ENCODE measurements around the gene PPP1R14B. TPM values are rescaled to one million over a fixed set of nuclear protein-coding genes. Genes with fewer than 3 reads are reported as not detected.
A peak's percentile ranks its signal among the peaks of the same experiment; 100 is the strongest.

The PPP1R14B gene
- total RNA-seq, 1 experiment from 2014 or later: 435 TPM

- H3F3A ChIP-seq (ENCODE audit: insufficient read depth, low read depth): peaks cover 70% of the 10 kb centered on the region
- H3K4me3 ChIP-seq: no peak overlapping the region
- CTCF ChIA-PET: no interaction called here
- no peaks in the 10 kb centered on the region for H3K9me2 ChIP-seq (ENCODE audit: insufficient read depth)
- no peak overlapping the region for H3K27ac ChIP-seq
- H3K36me3 ChIP-seq (ENCODE audit: low read depth): peaks cover 10% of the 10 kb centered on the region; the same call in 1 of the 2 replicates
- H4K20me1 ChIP-seq (ENCODE audit: insufficient read depth): 0 out of 2 replicates have a peak, but pooled peaks cover 5% of the 10 kb centered on the region
- TF ChIP-seq, protein P1, sequence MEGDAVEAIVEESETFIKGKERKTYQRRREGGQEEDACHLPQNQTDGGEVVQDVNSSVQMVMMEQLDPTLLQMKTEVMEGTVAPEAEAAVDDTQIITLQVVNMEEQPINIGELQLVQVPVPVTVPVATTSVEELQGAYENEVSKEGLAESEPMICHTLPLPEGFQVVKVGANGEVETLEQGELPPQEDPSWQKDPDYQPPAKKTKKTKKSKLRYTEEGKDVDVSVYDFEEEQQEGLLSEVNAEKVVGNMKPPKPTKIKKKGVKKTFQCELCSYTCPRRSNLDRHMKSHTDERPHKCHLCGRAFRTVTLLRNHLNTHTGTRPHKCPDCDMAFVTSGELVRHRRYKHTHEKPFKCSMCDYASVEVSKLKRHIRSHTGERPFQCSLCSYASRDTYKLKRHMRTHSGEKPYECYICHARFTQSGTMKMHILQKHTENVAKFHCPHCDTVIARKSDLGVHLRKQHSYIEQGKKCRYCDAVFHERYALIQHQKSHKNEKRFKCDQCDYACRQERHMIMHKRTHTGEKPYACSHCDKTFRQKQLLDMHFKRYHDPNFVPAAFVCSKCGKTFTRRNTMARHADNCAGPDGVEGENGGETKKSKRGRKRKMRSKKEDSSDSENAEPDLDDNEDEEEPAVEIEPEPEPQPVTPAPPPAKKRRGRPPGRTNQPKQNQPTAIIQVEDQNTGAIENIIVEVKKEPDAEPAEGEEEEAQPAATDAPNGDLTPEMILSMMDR (conservative IDR thresholded peaks at IDR 0.05): no peak
- TF ChIP-seq EZH2 (IDR thresholded peaks at IDR 0.05; ENCODE audit: low read depth): no peak
- H2AFZ ChIP-seq: no peak overlapping the region
- H3K9me3 ChIP-seq (ENCODE audit: insufficient read depth, low read depth): no peaks in the 10 kb centered on the region
- peak overlapping the region; percentile 27; the same call in 1 of the 2 replicates for H3K4me2 ChIP-seq
- intact Hi-C loops (cut with micrococcal nuclease; ENCODE audit: unreplicated experiment): no loop called here
- H3K79me2 ChIP-seq (ENCODE audit: low read depth): peaks cover 45% of the 10 kb centered on the region
- no peaks in the 10 kb centered on the region for H3K27me3 ChIP-seq (ENCODE audit: insufficient read depth, low read depth)
- POLR2A ChIA-PET (ENCODE audit: unreplicated experiment): no interaction called here
- DNase-seq: no peak
- no TSS peak for BruUV-seq (replicated peaks)
- peaks cover 37% of the 10 kb centered on the region for H3K4me1 ChIP-seq (replicated peaks; ENCODE audit: insufficient read depth)
These were observed 2.6 kb downstream of the PPP1R14B start for GRCh38 chr11:64244107-64244506.

- H3K27me3 ChIP-seq (ENCODE audit: insufficient read depth, low read depth): no peaks in the 10 kb centered on the region
- H3K4me3 ChIP-seq: no peak overlapping the region
- peaks cover 71% of the 10 kb centered on the region for H3F3A ChIP-seq (ENCODE audit: insufficient read depth, low read depth)
- no peak for TF ChIP-seq EZH2 (IDR thresholded peaks at IDR 0.05; ENCODE audit: low read depth)
- TF ChIP-seq, protein P1 (conservative IDR thresholded peaks at IDR 0.05): no peak
- peak overlapping the region; percentile 72 for H3K4me2 ChIP-seq
- peaks cover 45% of the 10 kb centered on the region for H3K79me2 ChIP-seq (ENCODE audit: low read depth)
- H2AFZ ChIP-seq: no peak overlapping the region
- H3K27ac ChIP-seq: no peak overlapping the region
- H3K9me3 ChIP-seq (ENCODE audit: insufficient read depth, low read depth): no peaks in the 10 kb centered on the region
- TSS peak; percentile 3 for BruUV-seq (replicated peaks)
- peaks cover 10% of the 10 kb centered on the region; the same call in 1 of the 2 replicates for H3K36me3 ChIP-seq (ENCODE audit: low read depth)
- intact Hi-C loops (cut with micrococcal nuclease; ENCODE audit: unreplicated experiment): no loop called here
- 0 out of 2 replicates have a peak, but pooled peaks cover 5% of the 10 kb centered on the region for H4K20me1 ChIP-seq (ENCODE audit: insufficient read depth)
- POLR2A ChIA-PET (ENCODE audit: unreplicated experiment): no interaction called here
- CTCF ChIA-PET: no interaction called here
- no peaks in the 10 kb centered on the region for H3K9me2 ChIP-seq (ENCODE audit: insufficient read depth)
- H3K4me1 ChIP-seq (replicated peaks; ENCODE audit: insufficient read depth): peaks cover 44% of the 10 kb centered on the region
- no peak for DNase-seq
These were observed 3.4 kb downstream of the PPP1R14B start for GRCh38 chr11:64243236-64243854.

DNA sequence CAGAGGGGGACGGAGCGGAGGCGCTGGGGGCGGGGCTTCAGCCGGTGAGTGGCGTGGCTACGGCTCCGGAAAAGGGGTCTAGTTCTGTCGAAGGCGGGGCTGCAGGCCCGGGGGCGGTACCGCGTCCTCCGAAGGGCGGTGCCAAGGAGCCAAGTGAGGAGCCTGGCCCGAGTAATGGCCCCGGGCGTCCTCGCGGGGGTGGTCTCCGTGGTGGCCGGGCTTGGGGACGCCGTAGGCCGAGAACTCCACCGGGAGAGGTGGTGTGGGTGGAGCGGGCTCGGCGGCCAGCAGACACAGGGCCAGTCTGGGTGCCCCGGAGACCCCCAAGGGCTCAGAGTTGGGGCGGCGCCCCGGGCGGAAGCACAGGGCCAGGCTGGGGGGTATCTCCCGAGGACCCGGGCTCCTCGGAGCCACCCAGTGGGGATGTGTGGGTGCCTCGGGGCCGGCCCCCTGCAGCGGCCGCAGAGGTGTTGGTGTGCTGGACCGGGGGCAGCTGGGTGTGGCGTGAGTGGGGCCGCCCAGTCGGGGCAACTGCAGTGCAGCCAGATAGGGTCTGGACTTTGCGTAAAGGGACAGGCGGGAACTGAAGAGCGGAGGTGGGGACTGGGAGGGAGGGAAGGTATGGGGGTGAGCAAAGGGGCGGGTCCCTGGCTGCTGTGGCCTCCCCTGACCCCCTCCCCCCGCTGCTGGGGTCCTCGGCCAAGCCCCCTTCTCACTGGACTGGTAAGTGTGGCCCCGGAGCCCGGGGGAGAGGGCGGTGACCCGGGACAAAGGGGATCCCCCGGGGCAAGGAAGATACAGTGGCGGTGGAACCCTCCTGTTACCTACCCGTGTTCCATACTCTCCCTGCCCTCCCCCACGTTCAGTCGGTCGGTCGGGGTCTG is 5.0 kb downstream of the PPP1R14B start:
- no peaks in the 10 kb centered on the region for H3K9me3 ChIP-seq (ENCODE audit: insufficient read depth, low read depth)
- H3K4me2 ChIP-seq: peak overlapping the region; percentile 72
- H3K27me3 ChIP-seq (ENCODE audit: insufficient read depth, low read depth): no peaks in the 10 kb centered on the region
- peak overlapping the region; percentile 90 for H3K4me3 ChIP-seq
- DNase-seq: peak; percentile 67 to 76
- H2AFZ ChIP-seq: 0 out of 2 replicates have a peak overlapping the region, but pooled peaks have one; percentile 30
- ChIA-PET POLR2A (ENCODE audit: unreplicated experiment) (interaction anchor here (0.6 to 1.0 kb wide), 10 partner anchors 9 to 1618 kb away, joined by 3 to 17 read pairs (median 4); partner anchors contain the start of gene PRDX5), CTCF (interaction anchor here (0.6 to 1.5 kb wide), 4 partner anchors 30 to 614 kb away, joined by 3 to 11 read pairs (median 6); no protein-coding TSS in a partner anchor)
- intact Hi-C loops (cut with micrococcal nuclease; ENCODE audit: unreplicated experiment): loop anchor here (1.0 to 2.0 kb wide), 3 partner anchors 29 to 75 kb away; partner anchors contain the start of genes ESRRA and TRMT112
- peaks cover 43% of the 10 kb centered on the region for H3K4me1 ChIP-seq (replicated peaks; ENCODE audit: insufficient read depth)
- H3K27ac ChIP-seq: peak overlapping the region; percentile 36
- BruUV-seq (replicated peaks): no TSS peak
- H4K20me1 ChIP-seq (ENCODE audit: insufficient read depth): 0 out of 2 replicates have a peak, but pooled peaks cover 5% of the 10 kb centered on the region
- no peak for TF ChIP-seq EZH2 (IDR thresholded peaks at IDR 0.05; ENCODE audit: low read depth)
- TF ChIP-seq, protein P1 (conservative IDR thresholded peaks at IDR 0.05): no peak; the same call in 1 of the 2 replicates
- H3K9me2 ChIP-seq (ENCODE audit: insufficient read depth): no peaks in the 10 kb centered on the region
- peaks cover 45% of the 10 kb centered on the region for H3K79me2 ChIP-seq (ENCODE audit: low read depth)
- peaks cover 64% of the 10 kb centered on the region for H3F3A ChIP-seq (ENCODE audit: insufficient read depth, low read depth)
- peaks cover 10% of the 10 kb centered on the region for H3K36me3 ChIP-seq (ENCODE audit: low read depth)
